GM23248 (cell line): ENCODE results near the gene LGI2. TPM values are rescaled to one million over a fixed set of nuclear protein-coding genes. Genes with fewer than 3 reads are reported as not detected.
"Not testable (repeated sequence)": the region's sequence is repeated elsewhere in the genome, so short reads cannot be mapped to it uniquely, and the experiment has no call there.

Experiments
- DNase-seq: peaks from one replicate; pipeline ENCODE4 v3.0.0-alpha.2; 2015
- H2AFZ ChIP-seq: fragments of 200-600 bp; sonication (generic); 2 replicates; pipeline ENCODE4 v1.6.1; 2016; ENCODE audit warnings: antibody characterized with exemption
- H3F3A ChIP-seq: fragments of 200-600 bp; sonication (generic); 2 replicates; pipeline ENCODE4 v1.6.1; 2016; ENCODE audit warnings: mild to moderate bottlenecking, antibody characterized with exemption, mixed run types; ENCODE audit not compliant: insufficient read depth
- H3K27ac ChIP-seq: fragments of 200-600 bp; sonication (generic); 2 replicates; pipeline ENCODE4 v1.5.1; 2016; ENCODE audit warnings: mild to moderate bottlenecking
- H3K27me3 ChIP-seq: fragments of 200-600 bp; sonication (generic); replicated peaks from 2 replicates; pipeline ENCODE4 v1.6.1; 2016; ENCODE audit warnings: mild to moderate bottlenecking; ENCODE audit not compliant: insufficient read depth
- H3K36me3 ChIP-seq: fragments of 200-600 bp; sonication (generic); 2 replicates; pipeline ENCODE4 v1.6.1; 2016; ENCODE audit warnings: low read depth, mild to moderate bottlenecking
- H3K4me1 ChIP-seq: fragments of 200-600 bp; sonication (generic); 2 replicates; pipeline ENCODE4 v1.6.1; 2016; ENCODE audit warnings: mild to moderate bottlenecking; ENCODE audit not compliant: insufficient read depth
- H3K4me2 ChIP-seq: fragments of 200-600 bp; sonication (generic); one replicate; pipeline ENCODE4 v1.6.1; 2016; ENCODE audit warnings: mild to moderate bottlenecking; ENCODE audit not compliant: unreplicated experiment
- H3K4me3 ChIP-seq: fragments of 200-600 bp; sonication (generic); 2 replicates; pipeline ENCODE4 v1.5.1; 2016; ENCODE audit warnings: mild to moderate bottlenecking
- H3K79me2 ChIP-seq: fragments of 200-600 bp; sonication (generic); 2 replicates; pipeline ENCODE4 v1.6.1; 2016; ENCODE audit warnings: mild to moderate bottlenecking; ENCODE audit not compliant: insufficient read depth
- H3K9ac ChIP-seq: fragments of 200-600 bp; sonication (generic); 2 replicates; pipeline ENCODE4 v1.6.1; 2016; ENCODE audit warnings: mild to moderate bottlenecking
- H3K9me2 ChIP-seq: fragments of 200-600 bp; sonication (generic); 2 replicates; pipeline ENCODE4 v1.6.1; 2016; ENCODE audit warnings: mixed run types, mild to moderate bottlenecking, moderate library complexity; ENCODE audit not compliant: insufficient read depth
- H3K9me3 ChIP-seq: fragments of 200-600 bp; sonication (generic); one replicate; pipeline ENCODE4 v1.6.1; 2017; ENCODE audit warnings: low read depth
- H4K20me1 ChIP-seq: fragments of 200-600 bp; sonication (generic); 2 replicates; pipeline ENCODE4 v1.6.0; 2016; ENCODE audit not compliant: insufficient read depth
- EZH2 ChIP-seq: fragments of 200-600 bp; sonication (generic); IDR thresholded peaks from 2 replicates; pipeline ENCODE4 v1.6.1; 2018; ENCODE audit warnings: antibody characterized with exemption, mild to moderate bottlenecking; ENCODE audit not compliant: insufficient read depth, poor library complexity, severe bottlenecking
- EZH2phosphoT487 ChIP-seq: fragments of 200-600 bp; sonication (generic); IDR thresholded peaks from 2 replicates; pipeline ENCODE4 v1.6.1; 2018; ENCODE audit warnings: antibody characterized with exemption, moderate library complexity, mild to moderate bottlenecking, low read depth; ENCODE audit not compliant: insufficient read depth
- WGBS, 2 experiments: methylation state at CpG; one replicate each; pipeline ENCODE4 v1.1.6; 2015 to 2017; ENCODE audit warnings: low lambda C conversion rate in 2 of 2, low coverage in 1 of 2; ENCODE audit errors: missing lambda C conversion rate in 2 of 2; 5-methylcytosine and 5-hydroxymethylcytosine counted together
- in situ Hi-C: fragments of 300-500 bp; cut with MboI; formaldehyde crosslinking; loops from 2 replicates; pipeline ENCODE4 v1.15.0; 2020
- polyA plus RNA-seq: library from polyadenylated mRNA; unstranded; fragments of >200 nt; fragmentation: Nextera tagmentation; extraction: Ambion mirVana; gene quantifications from 2 replicates; pipeline ENCODE4 v1.2.1, GENCODE V29; 2016
- total RNA-seq: library from RNA; depleted of rRNA; stranded (reverse); fragments of >200 nt; shearing (Covaris generic); gene quantifications from 2 replicates; pipeline ENCODE4 v1.2.3, GENCODE V29; 2014

Gene LGI2
- total and polyA plus RNA-seq, 2 experiments from 2014 or later, result not detected

GRCh38 chr4:25065932-25066590 lies 35.3 kb upstream of the LGI2 start:
- WGBS, 2 experiments, result 76 to 82% methylated on average over 7 of the region's 7 CpGs
- TF ChIP-seq EZH2, result no peak
- TF ChIP-seq EZH2phosphoT487, result no peak
- Histone ChIP-seq H2AFZ (no peak overlapping the region), H3K4me3 (no peak overlapping the region), H3K9ac (no peak overlapping the region), H3F3A (no peaks in the 10 kb centered on the region), H3K79me2 (no peaks in the 10 kb centered on the region), H3K4me1 (no peaks in the 10 kb centered on the region), H3K27me3 (no peaks in the 10 kb centered on the region; the same call in 1 of the 2 replicates), H3K4me2 (no peak overlapping the region), H3K9me3 (no peaks in the 10 kb centered on the region), H3K27ac (no peak overlapping the region), H4K20me1 (no peaks in the 10 kb centered on the region), H3K9me2 (no peaks in the 10 kb centered on the region), H3K36me3 (no peaks in the 10 kb centered on the region)
- in situ Hi-C loops, result no loop called here
- DNase-seq, result no peak

GRCh38 chr4:25065431-25065858 lies 34.7 kb upstream of the LGI2 start:
- in situ Hi-C loops, result no loop called here
- Histone ChIP-seq H3K79me2 (no peaks in the 10 kb centered on the region), H3K4me1 (no peaks in the 10 kb centered on the region), H3K36me3 (no peaks in the 10 kb centered on the region), H3K4me3 (no peak overlapping the region), H3K4me2 (no peak overlapping the region), H3K9me2 (no peaks in the 10 kb centered on the region), H3K9ac (no peak overlapping the region), H3K27ac (no peak overlapping the region), H3K27me3 (no peaks in the 10 kb centered on the region; the same call in 1 of the 2 replicates), H4K20me1 (no peaks in the 10 kb centered on the region), H3K9me3 (no peaks in the 10 kb centered on the region), H3F3A (no peaks in the 10 kb centered on the region), H2AFZ (no peak overlapping the region)
- no peak for DNase-seq
- TF ChIP-seq EZH2phosphoT487 (no peak), EZH2 (no peak)
- 4 to 5% methylated on average over 5 of the region's 5 CpGs for WGBS, 2 experiments

GRCh38 chr4:25064447-25064846 lies 33.7 kb upstream of the LGI2 start:
- H3F3A ChIP-seq, H3K79me2 ChIP-seq, DNase-seq, H4K20me1 ChIP-seq, H2AFZ ChIP-seq, H3K4me3 ChIP-seq, H3K4me1 ChIP-seq, in situ Hi-C loops, H3K9me2 ChIP-seq, H3K4me2 ChIP-seq, H3K27ac ChIP-seq, H3K9ac ChIP-seq, H3K36me3 ChIP-seq, H3K27me3 ChIP-seq, H3K9me3 ChIP-seq: not testable (repeated sequence)
- 82 to 85% methylated on average over 1 of the region's 1 CpG for WGBS, 2 experiments

GRCh38 chr4:25063116-25063515 lies 32.4 kb upstream of the LGI2 start:
- no peaks in the 10 kb centered on the region for H3K9me3 ChIP-seq
- in situ Hi-C loops, result no loop called here
- H3K4me3 ChIP-seq, result no peak overlapping the region
- no peak for DNase-seq
- 30% methylated on average over 3 of the region's 3 CpGs for WGBS, 2 experiments
- no peak overlapping the region for H3K27ac ChIP-seq
- no peaks in the 10 kb centered on the region for H3K79me2 ChIP-seq
- H4K20me1 ChIP-seq, result no peaks in the 10 kb centered on the region
- peaks cover 5% of the 10 kb centered on the region for H3K27me3 ChIP-seq
- no peaks in the 10 kb centered on the region for H3K4me1 ChIP-seq
- no peak overlapping the region for H2AFZ ChIP-seq
- H3K4me2 ChIP-seq, result no peak overlapping the region
- H3K36me3 ChIP-seq, result no peaks in the 10 kb centered on the region
- H3K9ac ChIP-seq, result no peak overlapping the region
- H3F3A ChIP-seq, result no peaks in the 10 kb centered on the region
- no peak for TF ChIP-seq EZH2
- no peak for TF ChIP-seq EZH2phosphoT487
- no peaks in the 10 kb centered on the region for H3K9me2 ChIP-seq

- no peak for TF ChIP-seq EZH2phosphoT487
- no peak for TF ChIP-seq EZH2
- Histone ChIP-seq H2AFZ (no peak overlapping the region), H4K20me1 (no peaks in the 10 kb centered on the region), H3K4me2 (no peak overlapping the region), H3K9ac (no peak overlapping the region), H3K27ac (no peak overlapping the region), H3F3A (no peaks in the 10 kb centered on the region), H3K79me2 (no peaks in the 10 kb centered on the region), H3K4me3 (no peak overlapping the region), H3K27me3 (peaks cover 10% of the 10 kb centered on the region), H3K9me2 (no peaks in the 10 kb centered on the region), H3K9me3 (no peaks in the 10 kb centered on the region), H3K36me3 (no peaks in the 10 kb centered on the region), H3K4me1 (no peaks in the 10 kb centered on the region)
- in situ Hi-C loops, result no loop called here
- DNase-seq, result no peak
- WGBS, 2 experiments, result 89 to 100% methylated on average over 1 of the region's 1 CpG
Measured at GRCh38 chr4:25062098-25062497, 31.4 kb upstream of the LGI2 start.
